Chondrocyte (in vitro differentiated cells): Measurements from ENCODE around the gene GLB1L2. TPM values are rescaled to one million over a fixed set of nuclear protein-coding genes. Genes with fewer than 3 reads are reported as not detected.
"Not testable (repeated sequence)": the region's sequence is repeated elsewhere in the genome, so short reads cannot be mapped to it uniquely, and the experiment has no call there.

Experiments
- DNase-seq: peaks from one replicate; pipeline ENCODE4 v3.0.0; 2021; ENCODE audit warnings: mixed read lengths, low spot score
- H3K27ac Mint-ChIP-seq: one replicate; pipeline ENCODE4 v1.8.0; 2021; ENCODE audit warnings: mild to moderate bottlenecking, moderate library complexity, mixed read lengths; ENCODE audit not compliant: unreplicated experiment
- H3K27me3 Mint-ChIP-seq: 2 replicates; pipeline ENCODE4 v1.8.0; 2021; ENCODE audit warnings: low read depth, mixed read lengths
- H3K36me3 Mint-ChIP-seq: 2 replicates; pipeline ENCODE4 v1.8.0; 2021; ENCODE audit warnings: low read depth, mixed read lengths
- H3K4me1 Mint-ChIP-seq: 2 replicates; pipeline ENCODE4 v1.8.0; 2021; ENCODE audit warnings: low read depth, mild to moderate bottlenecking, mixed read lengths
- H3K4me3 Mint-ChIP-seq: one replicate; pipeline ENCODE4 v1.8.0; 2021; ENCODE audit warnings: mild to moderate bottlenecking, moderate library complexity, mixed read lengths; ENCODE audit not compliant: unreplicated experiment
- H3K9me3 Mint-ChIP-seq: 2 replicates; pipeline ENCODE4 v1.8.0; 2021; ENCODE audit warnings: low read depth, mixed read lengths
- total RNA-seq: library from RNA; stranded (reverse); gene quantifications from 3 replicates; pipeline ENCODE4 v1.2.1, GENCODE V29; 2021
- TF ChIP-seq, protein P1 (sequence below): fragments of 200-600 bp; sonication (generic); IDR thresholded peaks from 2 replicates; pipeline ENCODE4 v1.5.0; 2021; ENCODE audit warnings: antibody characterized with exemption, mild to moderate bottlenecking, moderate library complexity

The GLB1L2 gene
- total RNA-seq, 1 donor from 2014 or later: 0.35 TPM

DNA sequence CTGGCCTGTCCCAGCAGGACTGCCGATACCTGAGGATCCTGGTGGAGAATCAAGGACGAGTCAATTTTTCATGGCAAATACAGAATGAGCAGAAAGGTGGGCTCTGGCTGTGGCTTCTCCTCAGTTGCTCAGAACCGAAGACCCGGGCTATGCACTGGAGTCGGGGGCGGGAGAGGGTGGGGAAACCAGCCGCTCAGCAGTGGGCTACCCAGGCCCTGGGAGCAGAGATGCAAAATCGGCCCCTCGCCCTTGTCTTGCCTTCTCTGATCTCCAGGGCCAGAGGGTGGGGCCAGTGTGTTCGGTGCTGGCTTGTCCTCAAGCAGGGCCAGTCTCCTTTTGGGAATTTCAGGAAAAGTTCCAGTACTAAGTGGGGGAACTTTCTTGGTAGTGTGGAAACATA, 18.4 kb upstream of the GLB1L2 start:
- peaks cover 16% of the 10 kb centered on the region for H3K9me3 Mint-ChIP-seq
- no peaks in the 10 kb centered on the region for H3K36me3 Mint-ChIP-seq
- peaks cover 27% of the 10 kb centered on the region for H3K27me3 Mint-ChIP-seq
- TF ChIP-seq, protein P1, sequence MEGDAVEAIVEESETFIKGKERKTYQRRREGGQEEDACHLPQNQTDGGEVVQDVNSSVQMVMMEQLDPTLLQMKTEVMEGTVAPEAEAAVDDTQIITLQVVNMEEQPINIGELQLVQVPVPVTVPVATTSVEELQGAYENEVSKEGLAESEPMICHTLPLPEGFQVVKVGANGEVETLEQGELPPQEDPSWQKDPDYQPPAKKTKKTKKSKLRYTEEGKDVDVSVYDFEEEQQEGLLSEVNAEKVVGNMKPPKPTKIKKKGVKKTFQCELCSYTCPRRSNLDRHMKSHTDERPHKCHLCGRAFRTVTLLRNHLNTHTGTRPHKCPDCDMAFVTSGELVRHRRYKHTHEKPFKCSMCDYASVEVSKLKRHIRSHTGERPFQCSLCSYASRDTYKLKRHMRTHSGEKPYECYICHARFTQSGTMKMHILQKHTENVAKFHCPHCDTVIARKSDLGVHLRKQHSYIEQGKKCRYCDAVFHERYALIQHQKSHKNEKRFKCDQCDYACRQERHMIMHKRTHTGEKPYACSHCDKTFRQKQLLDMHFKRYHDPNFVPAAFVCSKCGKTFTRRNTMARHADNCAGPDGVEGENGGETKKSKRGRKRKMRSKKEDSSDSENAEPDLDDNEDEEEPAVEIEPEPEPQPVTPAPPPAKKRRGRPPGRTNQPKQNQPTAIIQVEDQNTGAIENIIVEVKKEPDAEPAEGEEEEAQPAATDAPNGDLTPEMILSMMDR: no peak
- DNase-seq: no peak
- no peak overlapping the region for H3K27ac Mint-ChIP-seq
- no peaks in the 10 kb centered on the region for H3K4me1 Mint-ChIP-seq
- no peak overlapping the region for H3K4me3 Mint-ChIP-seq

DNA sequence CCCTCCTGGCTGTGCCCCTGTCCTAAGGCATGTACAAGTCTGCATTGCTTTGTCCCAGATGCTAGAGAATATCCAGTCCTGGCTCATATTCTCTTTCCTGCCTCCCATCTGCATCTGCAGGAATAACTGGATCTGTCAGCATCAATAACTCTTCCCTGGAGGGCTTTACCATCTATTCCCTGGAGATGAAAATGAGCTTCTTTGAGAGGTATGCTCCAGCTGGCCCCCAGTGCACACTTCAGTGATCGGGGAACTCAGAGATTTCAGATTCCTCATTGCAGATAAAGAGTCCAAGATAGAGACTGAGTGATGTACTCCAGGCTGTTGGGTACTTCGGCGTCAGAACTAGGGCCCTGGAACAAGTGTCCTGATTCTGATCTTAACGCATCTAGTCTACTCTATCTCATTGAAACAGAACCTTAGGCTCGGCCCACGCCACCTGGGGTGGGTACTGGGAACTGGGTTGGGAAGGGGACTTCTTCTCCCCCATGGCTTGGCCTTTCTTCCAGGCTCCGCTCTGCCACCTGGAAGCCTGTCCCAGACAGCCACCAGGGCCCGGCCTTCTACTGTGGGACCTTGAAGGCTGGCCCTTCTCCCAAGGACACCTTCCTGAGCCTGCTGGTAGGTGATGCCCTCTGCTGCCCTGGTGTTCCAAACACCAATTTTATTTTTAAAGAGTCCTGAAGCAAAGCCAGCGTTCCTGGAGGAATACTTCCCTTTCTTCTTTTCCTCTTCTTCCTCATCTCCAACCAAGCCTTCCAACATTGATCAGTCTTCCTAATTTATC, 17.8 kb upstream of the GLB1L2 start:
- Mint-ChIP-seq H3K9me3 (peaks cover 19% of the 10 kb centered on the region), H3K27ac (no peak overlapping the region), H3K27me3 (peaks cover 27% of the 10 kb centered on the region), H3K4me3 (no peak overlapping the region), H3K36me3 (no peaks in the 10 kb centered on the region), H3K4me1 (no peaks in the 10 kb centered on the region)
- TF ChIP-seq, protein P1: no peak
- DNase-seq: no peak

DNA sequence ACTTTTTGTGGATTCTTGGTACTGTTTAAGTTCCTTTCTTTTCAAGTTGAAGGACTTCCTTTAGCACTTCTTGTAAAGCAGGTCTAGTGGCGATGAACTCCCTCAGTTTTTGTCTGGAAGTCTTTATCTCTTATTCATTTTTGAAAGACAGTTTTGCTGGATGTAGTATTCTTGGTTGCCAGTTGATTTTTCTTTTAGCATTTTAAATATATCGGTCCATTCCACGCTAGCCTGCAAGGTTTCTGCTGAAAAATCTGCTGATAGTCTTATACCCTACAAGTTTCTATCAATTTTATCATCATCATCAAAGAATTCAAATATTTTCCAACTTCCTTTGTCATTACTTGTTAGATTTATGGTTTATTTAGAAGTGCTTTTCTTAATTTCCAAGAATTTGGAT, 14.7 kb upstream of the GLB1L2 start:
- no peaks in the 10 kb centered on the region for H3K4me1 Mint-ChIP-seq
- H3K27me3 Mint-ChIP-seq: peaks cover 19% of the 10 kb centered on the region
- TF ChIP-seq, protein P1: no peak
- peaks cover 4% of the 10 kb centered on the region for H3K36me3 Mint-ChIP-seq
- peaks cover 30% of the 10 kb centered on the region for H3K9me3 Mint-ChIP-seq
- H3K4me3 Mint-ChIP-seq: no peak overlapping the region
- no peak overlapping the region for H3K27ac Mint-ChIP-seq
- no peak for DNase-seq

DNA sequence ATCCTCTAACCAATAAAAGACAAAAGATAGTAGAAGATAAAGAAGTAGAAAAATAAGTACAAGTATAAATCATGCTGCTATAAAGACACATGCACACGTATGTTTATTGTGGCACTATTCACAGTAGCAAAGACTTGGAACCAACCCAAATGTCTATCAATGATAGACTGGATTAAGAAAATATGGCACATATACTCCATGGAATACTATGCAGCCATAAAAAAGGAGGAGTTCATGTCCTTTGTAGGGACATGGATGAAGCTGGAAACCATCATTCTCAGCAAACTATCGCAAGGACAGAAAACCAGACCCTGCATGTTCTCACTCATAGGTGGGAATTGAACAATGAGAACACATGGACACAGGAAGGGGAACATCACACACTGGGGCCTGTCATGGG, 10.4 kb upstream of the GLB1L2 start:
- not testable (repeated sequence) for DNase-seq, H3K4me1 Mint-ChIP-seq, H3K36me3 Mint-ChIP-seq, H3K4me3 Mint-ChIP-seq, H3K27ac Mint-ChIP-seq
- Mint-ChIP-seq H3K27me3 (peaks cover 25% of the 10 kb centered on the region), H3K9me3 (peaks cover 34% of the 10 kb centered on the region)

DNA sequence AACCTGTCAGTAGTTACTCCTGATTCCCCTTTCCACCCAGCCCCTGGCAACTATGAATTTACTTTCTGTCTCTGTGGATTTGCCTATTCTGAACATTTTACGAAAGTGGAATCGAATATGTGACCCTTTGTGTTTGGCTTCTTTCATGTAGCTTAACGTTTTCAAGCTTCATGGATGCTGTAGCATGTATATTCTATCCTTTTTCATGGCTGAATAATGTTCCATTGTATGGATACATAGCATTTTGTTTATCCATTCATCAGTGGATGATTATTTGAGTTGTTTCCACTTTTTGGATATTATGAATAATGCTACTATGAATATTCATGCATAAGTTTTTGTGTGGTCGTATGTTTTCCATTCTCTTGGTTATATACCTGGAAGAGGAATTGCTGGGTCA, 9.2 kb upstream of the GLB1L2 start:
- Mint-ChIP-seq H3K4me3 (no peak overlapping the region), H3K4me1 (no peaks in the 10 kb centered on the region), H3K9me3 (peaks cover 24% of the 10 kb centered on the region), H3K27ac (no peak overlapping the region), H3K27me3 (peaks cover 27% of the 10 kb centered on the region), H3K36me3 (peaks cover 5% of the 10 kb centered on the region)
- TF ChIP-seq, protein P1: no peak
- no peak for DNase-seq

DNA sequence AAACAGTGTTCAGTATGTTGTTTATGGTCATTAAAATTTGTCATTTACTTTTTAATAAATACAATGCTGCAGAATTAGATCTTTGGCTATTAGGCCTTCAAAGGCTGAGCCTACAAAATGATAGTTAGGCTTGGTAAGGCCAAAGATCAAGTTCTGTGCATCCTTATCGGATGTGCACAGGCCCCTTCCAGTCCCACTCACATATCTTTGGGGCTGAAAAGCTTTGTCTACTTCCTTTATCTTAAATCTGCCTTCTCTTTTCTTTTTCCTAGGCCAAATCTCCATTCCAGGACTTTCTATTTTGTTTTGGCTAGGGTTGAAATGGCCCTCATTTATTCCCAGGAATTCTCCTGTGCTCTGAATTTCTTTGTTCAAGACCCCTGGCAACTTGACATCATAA, 3.4 kb upstream of the GLB1L2 start:
- Mint-ChIP-seq H3K9me3 (no peaks in the 10 kb centered on the region), H3K4me3 (no peak overlapping the region), H3K36me3 (peaks cover 1% of the 10 kb centered on the region), H3K27ac (no peak overlapping the region), H3K27me3 (peaks cover 46% of the 10 kb centered on the region), H3K4me1 (peaks cover 12% of the 10 kb centered on the region)
- TF ChIP-seq, protein P1: no peak
- no peak for DNase-seq
